ENCODE results near the gene ITGAL.

GRCh38 chr16:30503403-30504296 is 31.1 kb downstream of the ITGAL start:
- TF ChIP-seq CTCF (IDR thresholded peaks at IDR 0.05) (no peak), ZFX (IDR thresholded peaks at IDR 0.05; ENCODE audit: borderline replicate concordance) (no peak)

Data from 22Rv1 (cell line).